PFSK-1 (cell line): ENCODE data around the gene MYO7B.

Source experiments
- POLR2AphosphoS5 ChIP-seq: IDR thresholded peaks from 2 replicates; pipeline ENCODE4 v1.6.1; 2012; ENCODE audit warnings: low read depth, mild to moderate bottlenecking, control low read depth, low read length, moderate library complexity
- SIN3A ChIP-seq: IDR thresholded peaks from 2 replicates; pipeline ENCODE4 v1.6.1; 2012; ENCODE audit warnings: mild to moderate bottlenecking, low read length, moderate library complexity, borderline replicate concordance; ENCODE audit not compliant: insufficient read depth
- TAF1 ChIP-seq: IDR thresholded peaks from 2 replicates; pipeline ENCODE4 v1.6.1; 2012; ENCODE audit warnings: low read length, control low read depth, borderline replicate concordance; ENCODE audit not compliant: insufficient read depth

DNA sequence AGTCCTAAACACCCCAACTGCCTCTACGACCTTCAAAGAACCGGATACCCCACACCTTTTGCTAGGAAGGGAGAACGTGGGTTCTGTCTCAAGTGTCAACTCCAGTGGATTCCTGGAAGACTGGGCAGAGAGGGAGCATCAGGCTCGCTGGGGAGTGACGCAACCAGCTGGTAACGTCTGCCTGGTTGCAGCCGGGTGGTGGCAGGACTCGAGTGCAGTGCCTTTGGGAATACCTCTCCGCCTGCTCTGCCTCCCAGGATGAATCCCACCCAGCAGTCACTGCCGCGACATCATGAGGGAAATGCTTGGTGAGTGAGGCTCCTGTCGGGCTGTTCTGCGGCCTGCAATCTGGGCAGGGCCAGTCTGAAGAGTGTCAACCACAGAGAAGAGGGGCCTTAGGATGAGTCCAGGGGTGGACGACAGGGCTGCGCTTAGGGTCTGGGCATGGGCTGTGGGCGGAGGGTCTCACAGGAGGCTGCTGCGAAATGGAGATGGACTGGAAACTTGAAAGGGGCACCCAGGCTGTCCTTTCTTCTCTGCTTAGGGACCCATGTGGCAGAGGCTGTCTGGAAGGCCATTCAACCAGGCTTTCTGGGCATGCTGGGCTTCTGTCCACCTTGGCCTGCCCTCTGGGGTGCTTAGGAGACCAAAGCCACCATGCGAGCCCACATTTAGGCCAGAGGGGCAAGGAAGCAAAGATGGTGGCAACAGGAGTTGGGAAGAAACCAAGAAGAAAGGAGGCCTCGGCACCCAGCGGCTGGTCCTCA is 123.3 kb downstream of the MYO7B start:
- TF ChIP-seq POLR2AphosphoS5: no peak
- no peak for TF ChIP-seq SIN3A
- TF ChIP-seq TAF1: no peak
